Neuron (in vitro differentiated cells): ENCODE measurements around the gene CSNK1G2.

Source experiments
- H2AFZ ChIP-seq: one replicate; pipeline ENCODE4 v1.6.1; 2013; ENCODE audit warnings: low read depth, mild to moderate bottlenecking, inconsistent platforms, low read length, moderate library complexity
- H3K27me3 ChIP-seq: one replicate; pipeline ENCODE4 v1.6.1; 2013; ENCODE audit warnings: low read length; ENCODE audit not compliant: insufficient read depth
- H3K36me3 ChIP-seq: one replicate; pipeline ENCODE4 v1.6.1; 2013; ENCODE audit warnings: low read length; ENCODE audit not compliant: insufficient read depth
- H3K4me1 ChIP-seq: one replicate; pipeline ENCODE4 v1.6.1; 2013; ENCODE audit warnings: low read length; ENCODE audit not compliant: insufficient read depth
- H3K4me3 ChIP-seq: 2 replicates; pipeline ENCODE4 v1.5.1; 2013; ENCODE audit warnings: mild to moderate bottlenecking, low read length, moderate library complexity
- H3K9me3 ChIP-seq: one replicate; pipeline ENCODE4 v1.6.1; 2013; ENCODE audit warnings: low read length

Gene CSNK1G2

DNA sequence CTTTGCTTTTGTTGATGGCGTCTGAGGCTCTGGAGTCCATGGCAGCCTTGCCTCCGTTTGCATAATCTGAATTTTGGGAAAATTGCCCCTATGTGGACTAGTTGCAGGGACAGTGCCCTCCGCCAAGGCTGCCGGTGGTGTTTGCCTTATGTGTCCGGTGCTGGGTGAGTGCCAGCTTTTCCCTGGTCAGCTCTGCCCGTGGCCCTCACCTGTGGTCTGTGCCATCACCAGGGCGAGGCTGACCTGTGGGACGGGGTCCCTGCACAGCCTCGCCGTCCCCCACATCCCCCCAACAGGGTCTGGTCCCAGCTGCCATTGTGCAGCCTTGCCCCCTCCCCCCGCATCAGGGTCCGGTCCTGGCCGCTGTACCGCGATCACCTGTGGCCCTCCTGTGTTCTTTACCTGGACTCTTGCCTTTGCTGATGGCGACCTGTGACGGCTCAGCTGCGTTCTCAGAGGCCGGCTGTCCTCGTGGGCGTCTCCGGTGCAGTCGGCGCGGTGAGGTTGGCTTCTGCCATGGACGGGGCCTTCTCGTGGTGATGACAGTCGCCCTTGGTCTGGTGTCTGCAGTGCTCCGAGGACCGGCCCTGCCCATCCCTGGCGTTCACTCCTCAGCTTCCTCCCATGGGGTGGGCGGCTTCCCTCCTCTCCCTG is 12.6 kb downstream of the CSNK1G2 start:
- Histone ChIP-seq H2AFZ (no peak overlapping the region), H3K4me3 (no peak overlapping the region), H3K27me3 (no peaks in the 10 kb centered on the region), H3K9me3 (peaks cover 9% of the 10 kb centered on the region), H3K36me3 (peaks cover 16% of the 10 kb centered on the region), H3K4me1 (no peaks in the 10 kb centered on the region)

DNA sequence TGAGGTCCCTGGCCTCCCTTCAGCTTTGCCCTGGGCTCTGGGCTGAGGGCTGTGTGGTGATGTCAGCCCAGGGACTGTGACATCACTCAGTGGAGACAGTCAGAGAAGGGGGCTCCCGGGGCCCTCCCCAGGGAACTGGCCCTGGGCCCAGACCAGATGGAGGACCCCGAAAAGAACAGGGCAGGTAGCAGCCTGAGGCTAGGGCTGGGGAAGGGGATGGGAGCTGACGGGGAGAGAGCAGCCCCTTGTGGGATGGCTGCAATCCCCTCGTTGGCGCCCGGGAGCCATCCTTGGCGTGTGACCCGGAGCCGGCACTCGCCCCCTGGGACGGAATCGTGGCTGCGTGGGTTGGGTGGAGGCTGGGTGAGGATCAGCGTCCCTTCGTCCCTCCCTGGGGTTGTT is 13.6 kb downstream of the CSNK1G2 start:
- Histone ChIP-seq H3K27me3 (no peaks in the 10 kb centered on the region), H3K4me3 (no peak overlapping the region), H3K36me3 (peaks cover 9% of the 10 kb centered on the region), H3K9me3 (peaks cover 2% of the 10 kb centered on the region), H3K4me1 (no peaks in the 10 kb centered on the region), H2AFZ (no peak overlapping the region)

GRCh38 chr19:1955171-1956121 is 14.5 kb downstream of the CSNK1G2 start:
- H3K4me1 ChIP-seq: no peaks in the 10 kb centered on the region
- no peaks in the 10 kb centered on the region for H3K27me3 ChIP-seq
- H3K36me3 ChIP-seq: peaks cover 6% of the 10 kb centered on the region
- no peak overlapping the region for H3K4me3 ChIP-seq
- peaks cover 2% of the 10 kb centered on the region for H3K9me3 ChIP-seq
- H2AFZ ChIP-seq: no peak overlapping the region

DNA sequence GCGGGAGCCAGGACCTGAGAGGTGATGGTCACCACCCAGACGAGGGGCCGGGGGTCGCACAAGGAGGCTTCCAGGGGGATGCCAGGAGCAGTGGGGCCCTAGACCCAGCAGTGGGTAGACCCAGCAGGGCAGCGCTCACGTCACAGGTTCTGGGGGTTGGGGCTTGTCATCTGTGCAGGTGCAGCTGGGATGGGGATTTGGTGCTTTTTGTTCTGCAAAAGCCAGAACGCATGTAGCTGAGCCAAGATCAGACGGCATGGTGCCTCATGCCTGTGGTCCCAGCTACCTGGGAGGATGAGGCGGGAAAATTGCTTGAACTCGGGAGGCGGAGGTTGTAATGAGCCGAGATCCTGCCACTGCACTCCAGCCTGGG is 15.1 kb downstream of the CSNK1G2 start:
- Histone ChIP-seq H3K9me3 (peaks cover 2% of the 10 kb centered on the region), H2AFZ (no peak overlapping the region), H3K27me3 (no peaks in the 10 kb centered on the region), H3K4me3 (no peak overlapping the region), H3K4me1 (no peaks in the 10 kb centered on the region), H3K36me3 (peaks cover 8% of the 10 kb centered on the region)

GRCh38 chr19:1956868-1957492 is 16.0 kb downstream of the CSNK1G2 start:
- Histone ChIP-seq H3K9me3 (no peaks in the 10 kb centered on the region), H3K4me3 (no peak overlapping the region), H3K4me1 (no peaks in the 10 kb centered on the region), H2AFZ (no peak overlapping the region), H3K27me3 (no peaks in the 10 kb centered on the region), H3K36me3 (peaks cover 7% of the 10 kb centered on the region)

DNA sequence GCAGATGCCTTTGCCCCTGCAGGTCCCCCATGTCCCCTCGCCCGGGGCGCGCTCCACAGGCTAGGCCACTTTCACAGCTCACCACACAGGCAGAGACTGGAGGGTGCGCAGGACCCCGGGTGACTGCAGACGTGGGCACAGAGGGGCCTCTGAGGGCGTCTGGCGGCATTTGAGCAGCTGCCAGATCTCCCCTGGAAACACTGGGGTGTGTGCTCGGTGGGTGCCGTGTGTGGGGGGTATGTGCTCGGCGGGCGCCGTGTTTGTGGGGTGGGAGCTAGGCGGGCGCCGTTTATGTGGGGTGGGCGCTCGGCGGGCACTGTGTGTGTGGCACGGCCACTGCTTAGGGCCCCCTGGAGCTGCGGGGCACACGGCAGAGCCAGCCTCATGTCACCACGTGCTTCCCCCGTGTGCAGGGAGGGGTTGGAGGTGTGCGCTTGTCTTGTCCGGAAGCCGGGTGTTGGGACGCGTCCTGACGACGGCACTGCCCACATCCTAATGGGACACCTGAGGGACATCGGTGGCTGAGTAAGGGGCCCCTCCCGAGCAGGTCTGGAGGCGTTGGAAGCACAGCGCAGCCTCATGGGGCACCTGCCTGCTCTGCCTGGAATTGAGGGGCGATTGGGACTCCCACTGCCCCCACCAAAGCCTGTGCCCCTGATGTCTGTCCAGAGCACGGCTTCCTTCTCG is 16.7 kb downstream of the CSNK1G2 start:
- Histone ChIP-seq H3K4me1 (no peaks in the 10 kb centered on the region), H3K36me3 (peaks cover 9% of the 10 kb centered on the region), H3K27me3 (no peaks in the 10 kb centered on the region), H3K9me3 (peaks cover 2% of the 10 kb centered on the region), H2AFZ (no peak overlapping the region), H3K4me3 (no peak overlapping the region)

- Histone ChIP-seq H3K4me3 (no peak overlapping the region), H2AFZ (no peak overlapping the region), H3K9me3 (peaks cover 2% of the 10 kb centered on the region), H3K4me1 (no peaks in the 10 kb centered on the region), H3K27me3 (no peaks in the 10 kb centered on the region), H3K36me3 (peaks cover 16% of the 10 kb centered on the region)
Measured at GRCh38 chr19:1959928-1960589, 19.1 kb downstream of the CSNK1G2 start.

DNA sequence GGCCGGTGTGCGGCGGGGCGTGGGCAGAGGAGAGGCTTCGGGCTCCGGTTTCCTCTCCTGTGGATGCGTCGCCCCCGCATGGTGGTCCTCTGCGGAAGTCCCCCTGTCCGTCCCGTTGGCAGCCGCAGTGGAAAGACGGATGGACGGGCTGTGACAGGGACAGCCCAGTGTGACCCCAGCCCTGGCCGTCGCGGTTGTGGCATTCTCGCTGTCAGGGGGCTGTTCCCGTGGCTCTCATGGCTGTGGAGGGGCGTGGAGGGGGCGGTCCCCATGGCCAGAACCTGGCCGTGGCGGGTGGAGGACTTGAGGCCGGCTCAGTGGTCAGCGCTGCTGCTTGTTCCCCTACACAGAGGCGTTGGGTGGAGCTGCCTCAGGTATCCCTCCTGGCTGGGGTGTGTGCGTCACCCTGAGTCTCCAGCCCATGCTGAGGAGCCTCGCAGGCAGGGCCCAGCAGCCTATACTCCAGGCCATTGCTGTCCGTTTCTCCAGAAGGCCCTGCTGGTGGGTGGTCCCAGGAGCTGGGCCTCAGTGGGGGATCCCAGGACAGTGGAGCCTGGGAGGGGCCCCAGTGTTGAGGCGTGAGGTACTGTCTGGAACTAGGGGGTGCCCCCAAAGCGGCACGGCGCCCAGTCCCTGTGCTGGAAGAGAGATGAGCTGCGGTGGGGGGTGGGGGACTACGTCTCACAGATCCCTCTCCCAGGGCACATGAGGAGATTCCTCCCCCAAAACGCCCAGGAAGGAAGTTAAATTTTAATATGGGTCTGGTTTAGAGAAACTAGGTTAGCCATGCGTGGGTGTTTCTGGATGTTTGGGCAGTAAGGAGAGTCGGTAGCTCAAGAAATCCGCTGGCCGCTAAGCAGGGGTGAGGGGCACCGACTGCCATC is 20.3 kb downstream of the CSNK1G2 start:
- Histone ChIP-seq H2AFZ (no peak overlapping the region), H3K4me3 (no peak overlapping the region), H3K4me1 (no peaks in the 10 kb centered on the region), H3K9me3 (peaks cover 2% of the 10 kb centered on the region), H3K27me3 (no peaks in the 10 kb centered on the region), H3K36me3 (peaks cover 15% of the 10 kb centered on the region)

DNA sequence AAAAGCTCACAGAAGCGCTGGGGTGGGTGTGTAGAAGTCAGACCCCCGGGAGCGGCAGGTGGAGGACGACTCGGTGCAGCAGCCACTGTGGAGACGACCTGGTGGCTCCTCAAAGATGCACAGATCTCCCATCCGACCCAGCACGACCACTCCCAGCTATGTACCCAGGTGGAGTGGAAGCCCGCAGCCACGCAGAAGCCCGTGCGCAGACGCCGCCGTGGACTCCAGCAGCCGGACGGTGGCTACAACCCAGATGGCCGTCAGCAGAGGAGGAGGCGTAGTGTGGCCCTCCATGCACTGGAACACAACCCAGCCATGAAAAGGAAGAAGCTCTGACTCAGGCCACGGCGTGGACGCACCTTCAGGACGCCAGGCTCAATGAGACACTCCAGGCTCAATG is 21.7 kb downstream of the CSNK1G2 start:
- H3K4me1 ChIP-seq: no peaks in the 10 kb centered on the region
- peaks cover 16% of the 10 kb centered on the region for H3K36me3 ChIP-seq
- H3K4me3 ChIP-seq: no peak overlapping the region
- no peak overlapping the region for H2AFZ ChIP-seq
- H3K27me3 ChIP-seq: no peaks in the 10 kb centered on the region
- H3K9me3 ChIP-seq: peaks cover 2% of the 10 kb centered on the region

DNA sequence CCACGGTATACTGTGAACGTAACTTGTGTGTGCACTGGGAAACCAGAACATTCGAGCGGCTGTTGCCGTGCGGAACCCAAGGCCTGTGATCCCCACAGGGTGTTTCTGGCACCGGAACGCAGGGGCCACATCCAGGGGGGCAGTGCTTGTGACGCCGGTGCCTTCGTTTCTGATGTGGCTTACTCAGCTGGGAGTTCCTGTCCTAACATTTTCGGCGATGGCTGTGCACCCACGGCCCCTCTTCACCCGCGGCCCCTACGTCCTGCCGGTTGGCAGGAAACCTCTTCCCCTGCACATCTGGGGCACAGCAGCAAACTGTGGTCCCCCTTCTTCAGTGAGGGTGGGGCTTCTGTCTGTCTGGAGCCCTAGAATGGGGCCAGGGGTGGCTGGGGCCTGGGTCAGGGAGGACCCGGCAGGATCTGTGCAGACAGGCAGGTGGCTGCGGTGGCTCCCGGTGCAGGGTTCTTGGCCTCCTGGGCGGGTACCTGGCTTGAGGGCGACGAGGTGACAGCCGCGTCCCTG is 26.2 kb downstream of the CSNK1G2 start:
- H2AFZ ChIP-seq: no peak overlapping the region
- peaks cover 3% of the 10 kb centered on the region for H3K9me3 ChIP-seq
- no peak overlapping the region for H3K4me3 ChIP-seq
- peaks cover 38% of the 10 kb centered on the region for H3K36me3 ChIP-seq
- H3K27me3 ChIP-seq: no peaks in the 10 kb centered on the region
- no peaks in the 10 kb centered on the region for H3K4me1 ChIP-seq

- H3K9me3 ChIP-seq: peaks cover 2% of the 10 kb centered on the region
- H3K36me3 ChIP-seq: peaks cover 32% of the 10 kb centered on the region
- H3K4me3 ChIP-seq: no peak overlapping the region
- no peaks in the 10 kb centered on the region for H3K27me3 ChIP-seq
- H2AFZ ChIP-seq: no peak overlapping the region
- no peaks in the 10 kb centered on the region for H3K4me1 ChIP-seq
Measured at GRCh38 chr19:1968279-1969175, 27.6 kb downstream of the CSNK1G2 start.
